HG02588 (cell line): ENCODE measurements around the gene SCGB3A1.

ENCODE experiments used
- ATAC-seq: cut with Tn5 transposase; IDR thresholded peaks from one replicate; pipeline ENCODE4 v1.9.1; 2021; ENCODE audit warnings: mild to moderate bottlenecking, moderate library complexity; ENCODE audit not compliant: unreplicated experiment

The SCGB3A1 gene

DNA sequence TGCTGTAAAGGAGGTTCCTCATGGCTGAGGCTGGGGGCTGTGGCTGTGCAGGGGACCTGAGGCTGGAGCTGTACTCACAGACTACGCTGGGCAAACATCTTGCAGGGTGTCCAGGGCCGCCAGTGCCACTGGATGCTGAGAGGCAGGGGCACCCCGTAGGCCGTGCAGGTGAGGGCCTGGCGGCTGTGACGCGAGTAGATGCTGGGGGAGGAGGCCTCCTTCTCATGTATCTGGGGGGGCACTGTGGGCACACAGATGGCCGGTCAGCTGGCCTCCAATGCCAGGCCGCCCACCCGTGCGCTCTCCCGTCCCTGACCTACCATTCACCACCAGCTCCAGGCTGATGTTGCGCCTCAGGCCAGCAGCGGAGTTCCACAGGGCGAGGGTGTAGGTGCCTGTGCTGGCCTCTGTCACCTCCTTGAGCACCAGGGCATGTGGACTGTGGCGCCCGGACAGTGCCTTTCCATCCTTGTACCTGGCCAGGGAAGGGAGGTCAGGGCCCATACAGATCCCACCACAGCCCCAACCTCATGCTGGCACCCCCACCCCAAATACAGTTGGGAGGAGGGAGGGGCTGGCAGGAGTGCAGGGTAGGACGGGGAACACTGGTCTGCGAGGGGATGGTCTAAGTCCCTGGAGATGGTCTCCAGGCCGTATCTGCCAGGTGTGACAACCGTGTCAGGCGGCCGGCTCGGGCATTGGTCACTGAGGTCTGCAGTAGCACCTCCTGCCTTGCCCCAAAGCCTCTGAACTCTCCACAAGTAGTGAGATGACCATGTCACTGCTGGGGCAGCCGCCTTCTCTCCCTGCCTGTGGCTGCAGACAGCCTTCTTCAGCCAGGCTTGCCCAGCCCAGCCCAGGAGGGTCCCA is 34.7 kb upstream of the SCGB3A1 start:
- ATAC-seq: no peak

DNA sequence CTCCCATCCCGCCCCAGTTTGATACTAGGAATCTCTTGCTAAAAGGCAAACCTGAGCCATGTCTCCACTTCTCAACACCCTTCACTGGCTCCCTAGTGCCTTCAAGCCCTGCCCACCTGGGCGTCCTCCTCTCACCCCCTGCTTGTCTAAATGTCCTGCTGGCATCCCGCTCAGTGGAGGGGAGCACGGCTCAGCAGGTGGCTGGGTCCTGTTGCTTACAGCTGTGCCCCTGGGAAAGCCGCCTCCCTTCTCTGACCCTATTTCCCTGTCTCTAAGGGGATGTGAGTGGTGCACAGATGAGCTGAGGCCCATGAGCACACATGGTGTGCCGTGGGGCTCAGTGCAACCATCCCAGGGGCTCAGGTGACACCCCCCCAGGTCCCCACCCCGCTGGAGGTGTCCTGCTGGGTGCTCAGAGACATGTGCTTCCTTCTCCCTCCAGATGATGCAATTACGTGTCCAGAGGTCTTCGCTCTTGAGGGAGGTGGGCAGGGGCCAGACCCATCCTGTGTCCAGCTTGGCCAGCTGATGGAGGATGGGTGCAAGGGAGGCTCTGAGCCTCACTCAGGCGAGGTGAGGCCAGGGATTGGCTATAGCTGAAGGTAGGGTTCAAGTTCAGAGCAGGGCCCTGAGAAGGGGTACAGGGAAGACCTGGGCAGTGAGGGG is 34.0 kb upstream of the SCGB3A1 start:
- no peak for ATAC-seq

DNA sequence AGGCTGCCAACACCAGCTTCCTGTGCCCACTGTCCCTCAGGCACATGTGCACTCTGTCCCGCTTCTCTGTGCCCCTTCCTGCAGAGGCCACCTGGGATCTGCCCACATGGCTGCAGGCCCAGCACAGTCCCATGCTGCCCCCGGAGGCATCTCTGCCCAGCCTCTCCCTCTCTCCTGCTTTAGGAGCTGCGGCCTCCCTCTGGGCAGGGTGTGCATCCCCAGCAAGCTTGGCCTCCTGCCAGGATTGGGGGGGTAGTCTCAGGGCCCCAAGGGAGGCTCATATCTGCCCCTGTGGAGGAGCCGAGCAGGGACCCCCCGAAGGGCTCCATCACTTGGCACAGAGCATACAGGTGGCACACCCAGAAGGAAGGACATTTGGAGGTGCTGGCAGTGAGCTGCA is 33.3 kb upstream of the SCGB3A1 start:
- no peak for ATAC-seq

DNA sequence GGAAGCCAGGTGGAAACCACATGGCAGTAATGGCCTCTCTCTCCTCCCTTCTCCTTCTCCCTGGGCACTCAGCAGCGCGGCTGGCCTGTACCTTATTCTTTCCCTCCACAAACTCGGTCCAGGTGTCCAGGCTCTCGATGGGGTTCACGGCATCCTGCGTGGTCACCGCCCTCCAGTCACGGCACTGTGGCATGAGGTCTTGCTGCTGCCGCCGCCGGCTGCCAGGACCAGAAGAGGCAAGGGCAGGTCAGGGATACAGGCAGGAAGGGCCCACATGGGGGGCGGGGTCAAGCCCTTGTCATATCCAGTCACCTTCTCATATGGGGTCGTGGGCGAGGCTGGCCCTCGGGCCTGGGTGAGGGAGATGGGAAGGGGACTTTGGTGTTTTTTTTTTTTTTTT is 32.5 kb upstream of the SCGB3A1 start:
- ATAC-seq: no peak

DNA sequence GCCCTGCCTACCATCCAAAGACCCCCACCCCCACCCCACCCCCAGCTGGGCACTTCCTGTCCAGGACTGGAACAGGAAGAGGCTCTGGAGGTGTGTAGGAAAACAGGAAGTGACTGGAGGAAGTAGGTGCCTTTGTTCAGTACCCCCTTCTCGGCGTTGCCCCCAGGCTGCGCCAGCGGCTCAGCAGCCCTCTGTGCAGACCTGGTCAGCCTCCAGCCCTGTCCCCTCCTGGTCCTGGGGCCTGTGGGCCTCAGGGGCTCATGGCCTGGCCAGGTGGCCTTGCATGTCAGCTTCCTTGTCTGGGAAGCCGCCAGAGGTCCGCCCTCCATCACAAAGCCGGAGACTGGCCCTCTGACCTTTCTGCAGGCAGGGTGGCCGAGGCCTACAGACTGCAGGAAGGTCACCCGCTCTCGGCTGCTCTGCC is 32.1 kb upstream of the SCGB3A1 start:
- no peak for ATAC-seq

DNA sequence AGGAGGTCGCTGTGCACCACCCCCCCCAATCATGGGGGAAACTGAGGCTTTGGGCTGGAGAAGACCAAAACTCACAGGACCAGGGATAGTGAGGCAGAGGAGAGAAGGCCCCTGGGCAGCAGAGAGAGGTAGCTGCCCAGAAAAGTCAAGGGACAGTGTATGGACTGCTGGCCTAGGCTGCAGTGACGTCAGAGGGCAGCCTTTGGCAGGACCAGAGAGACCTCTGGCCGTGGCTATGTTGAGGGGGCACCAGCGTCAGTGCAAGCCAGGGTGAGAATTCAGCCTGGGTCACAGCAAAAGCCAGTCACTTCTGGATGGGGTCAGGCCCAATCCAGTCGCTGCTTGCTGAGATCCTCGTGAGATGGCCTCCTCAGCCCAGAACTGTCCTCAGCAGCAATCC is 31.6 kb upstream of the SCGB3A1 start:
- no peak for ATAC-seq

DNA sequence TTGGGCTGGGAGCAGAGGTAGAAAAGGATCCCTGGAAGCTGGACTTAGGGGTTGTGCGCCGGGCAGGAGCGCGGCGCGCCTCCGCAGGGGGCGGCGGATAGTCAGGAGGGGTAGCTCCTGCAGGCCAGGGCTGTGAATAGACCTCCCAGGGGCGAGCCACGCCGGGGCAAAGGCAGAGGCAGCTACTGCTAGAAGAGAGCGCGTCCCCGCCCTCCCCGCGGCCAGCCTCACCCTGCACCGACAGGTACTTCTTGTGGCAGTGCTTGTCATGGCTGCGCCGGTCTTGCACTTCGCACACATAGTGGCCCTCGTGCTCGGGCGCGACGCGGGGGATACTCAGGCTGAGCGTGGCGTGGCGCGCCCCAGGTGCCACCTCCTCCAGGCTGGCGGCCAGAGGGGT is 30.0 kb upstream of the SCGB3A1 start:
- no peak for ATAC-seq

DNA sequence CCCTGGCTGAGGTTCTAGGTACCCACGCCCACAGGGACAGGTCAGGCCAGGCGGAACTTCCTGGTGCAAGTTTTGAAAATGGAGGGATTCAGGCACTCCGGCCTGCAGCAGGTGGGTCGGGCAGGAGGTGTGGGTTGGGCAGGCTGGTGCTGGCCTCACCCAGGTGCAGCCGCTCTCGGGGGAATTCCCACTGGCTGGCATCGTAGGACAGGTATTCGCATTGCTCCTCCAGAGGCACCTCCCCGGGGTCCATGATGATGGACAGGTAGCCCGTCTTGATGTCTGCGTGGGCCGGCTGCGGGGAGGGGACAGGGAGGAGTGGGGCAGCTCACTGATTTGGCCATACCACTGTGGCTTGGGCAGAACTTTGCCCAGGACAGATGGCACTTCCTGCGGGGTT is 28.7 kb upstream of the SCGB3A1 start:
- no peak for ATAC-seq

DNA sequence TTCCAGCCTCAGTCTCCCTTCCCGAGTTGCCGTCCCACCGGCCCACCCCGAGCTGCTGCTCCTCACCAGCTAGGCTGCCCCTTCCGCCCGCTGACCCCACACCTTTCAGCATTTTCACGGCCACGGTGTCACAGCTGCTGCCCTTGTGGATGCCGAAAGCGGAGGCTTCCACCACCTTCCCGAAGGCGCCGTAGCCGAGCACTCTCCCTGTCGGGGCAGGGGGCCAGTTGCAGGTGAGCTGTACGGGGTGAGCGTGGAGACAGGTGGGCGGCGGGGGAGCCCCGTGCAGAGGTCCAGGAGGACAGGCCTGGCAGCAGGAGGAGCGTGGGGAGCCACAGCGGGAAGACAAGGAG is 28.2 kb upstream of the SCGB3A1 start:
- no peak for ATAC-seq

DNA sequence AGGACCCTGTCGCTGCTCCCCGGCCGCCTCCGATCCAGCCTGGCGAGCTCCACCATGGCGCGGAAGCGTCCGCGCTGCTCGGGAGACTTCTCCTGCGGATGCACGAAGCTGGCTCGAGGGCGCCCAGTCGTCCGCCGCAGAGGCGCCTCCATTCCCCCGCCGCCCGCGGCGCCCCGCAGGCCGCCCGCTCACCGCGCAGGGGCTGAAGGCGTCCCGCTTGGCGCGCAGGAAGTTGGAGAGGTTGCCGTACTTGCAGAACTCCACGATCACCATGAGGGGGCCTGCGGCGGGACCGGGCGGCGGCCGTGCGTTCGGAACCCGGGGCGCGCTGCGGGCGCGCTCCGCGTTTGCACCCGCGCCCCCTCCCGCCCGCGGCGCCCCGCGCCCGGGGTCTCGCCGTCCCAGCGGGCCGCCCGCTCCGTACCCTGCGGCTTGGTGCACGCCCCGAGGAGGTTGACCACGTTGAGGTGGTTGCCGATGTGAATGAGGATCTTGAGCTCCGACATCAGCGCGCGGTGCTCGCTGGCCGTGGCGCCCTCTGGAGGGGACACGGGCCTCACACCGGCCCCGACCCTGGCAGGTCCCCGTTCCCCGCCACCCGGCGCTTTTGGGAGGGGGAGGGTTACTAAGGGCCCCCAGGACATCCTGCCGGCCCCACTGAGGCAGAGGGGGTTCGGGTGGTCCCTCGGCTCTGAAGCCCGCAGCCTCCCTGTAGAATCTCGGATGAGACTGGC is 27.7 kb upstream of the SCGB3A1 start:
- ATAC-seq: no peak

DNA sequence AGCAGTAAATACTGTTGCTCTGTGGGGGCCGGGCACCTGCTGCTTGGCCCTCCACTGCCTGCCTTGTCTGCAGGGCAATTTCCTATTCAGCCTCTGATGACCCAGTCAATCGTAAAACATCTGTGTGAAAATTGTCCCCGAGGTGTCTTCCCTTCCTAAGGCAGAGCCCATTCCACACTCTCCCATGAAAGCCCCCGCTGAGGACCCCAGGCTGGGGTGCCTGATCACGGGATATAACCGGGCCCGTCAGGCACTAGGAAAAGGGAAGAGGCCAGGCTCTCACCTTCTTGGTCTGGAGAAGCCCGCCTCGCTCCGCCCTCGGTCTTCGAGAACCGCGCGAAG is 27.2 kb upstream of the SCGB3A1 start:
- no peak for ATAC-seq

DNA sequence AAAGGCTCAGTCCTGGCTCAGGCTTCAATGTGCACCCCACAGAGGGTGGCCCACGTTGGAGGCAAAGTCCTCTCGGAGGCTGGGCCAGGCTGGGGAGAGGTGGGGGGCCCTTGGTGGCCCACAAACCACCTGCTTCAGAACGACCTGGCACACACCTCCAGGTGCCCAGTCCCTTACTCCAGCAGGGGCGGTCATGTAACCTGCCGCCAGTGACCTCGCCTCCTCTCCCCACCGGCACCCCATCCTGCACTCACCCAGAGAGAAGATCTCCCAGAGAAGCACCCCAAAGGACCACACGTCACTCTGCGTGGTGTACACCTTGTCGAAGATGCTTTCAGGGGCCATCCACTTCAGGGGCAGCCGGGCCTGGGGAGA is 22.5 kb upstream of the SCGB3A1 start:
- ATAC-seq: no peak

DNA sequence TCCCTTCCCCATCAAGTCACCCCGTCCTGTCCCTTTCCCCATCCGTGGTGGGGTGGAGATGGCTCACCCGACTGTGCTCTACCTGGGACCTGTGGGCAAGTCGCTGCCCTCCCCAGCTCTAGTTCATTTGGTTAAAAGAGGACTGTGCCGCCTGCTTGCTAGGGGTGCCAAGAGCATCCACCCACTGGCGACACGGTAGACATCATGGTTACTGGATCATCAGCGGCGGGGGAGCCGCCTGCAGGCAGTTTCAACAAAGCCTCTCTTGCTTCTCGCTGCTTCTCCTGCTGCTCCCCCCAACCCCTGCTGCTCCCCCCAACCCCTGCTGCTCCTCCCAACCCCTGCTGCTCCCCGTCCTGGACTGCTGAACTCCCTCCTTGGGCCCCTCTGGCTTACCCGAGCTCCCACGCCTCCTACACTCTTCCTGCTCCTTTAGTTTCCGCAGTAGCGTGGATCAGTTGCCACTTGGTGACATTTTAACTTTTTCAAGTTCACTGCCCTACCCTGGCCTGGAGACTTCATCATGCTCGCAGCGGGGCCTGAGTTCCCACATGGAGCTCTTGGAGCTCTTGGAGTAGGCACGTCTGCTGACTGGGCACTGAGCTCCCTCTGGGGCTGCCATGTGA is 22.0 kb upstream of the SCGB3A1 start:
- no peak for ATAC-seq

DNA sequence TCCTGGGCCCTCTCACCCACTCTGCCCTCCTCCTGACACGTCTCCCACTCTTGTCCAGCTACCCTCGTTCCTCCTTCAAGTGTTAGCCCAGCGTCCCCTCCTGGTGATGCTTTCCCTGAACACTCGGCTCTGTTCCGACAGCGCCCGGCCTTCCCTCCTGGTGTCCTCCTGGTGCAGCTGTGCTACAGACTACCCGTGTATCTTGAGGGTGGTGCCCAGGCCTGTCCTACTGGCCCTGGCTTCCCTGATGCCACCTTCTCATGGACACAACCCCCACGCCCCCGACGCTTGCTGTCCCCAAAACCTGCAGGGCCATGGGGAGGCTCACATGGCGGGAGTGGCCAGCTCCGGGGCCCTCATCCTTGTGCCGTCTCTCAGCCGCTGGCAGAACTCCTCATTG is 21.4 kb upstream of the SCGB3A1 start:
- ATAC-seq: no peak

DNA sequence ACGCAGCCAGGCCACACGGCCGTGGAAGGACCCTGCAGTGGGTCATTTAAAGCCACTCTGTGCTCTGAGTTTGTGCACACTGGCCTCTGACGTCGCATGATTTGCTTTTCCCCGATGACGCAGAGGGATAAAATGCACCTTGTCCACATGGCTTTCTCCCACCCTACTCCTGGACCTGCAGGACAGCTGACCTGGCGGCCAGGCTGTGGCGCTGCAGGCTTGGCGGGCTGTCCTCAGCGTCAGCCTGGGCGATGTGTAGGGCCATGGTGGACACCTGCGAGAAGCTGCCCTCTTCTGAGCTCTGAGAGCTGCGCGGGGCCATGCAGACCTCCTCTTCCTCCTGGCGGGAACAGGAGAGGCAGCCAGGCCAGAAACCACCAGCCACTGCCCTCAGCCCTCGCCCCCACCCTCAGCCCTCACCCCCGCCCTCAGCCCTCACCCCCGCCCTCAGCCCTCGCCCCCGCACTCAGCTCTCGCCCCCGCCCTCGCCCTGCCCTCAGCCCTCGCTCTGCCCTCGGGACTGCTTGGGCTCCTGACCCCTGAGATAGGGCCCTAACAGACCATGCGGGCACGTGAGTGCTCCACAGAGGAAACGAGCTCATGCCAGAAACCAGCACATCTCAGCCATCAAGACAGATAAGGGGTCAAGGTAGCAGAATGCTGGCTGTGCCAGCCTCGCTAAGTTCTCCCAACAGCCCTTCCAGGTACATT is 20.0 kb upstream of the SCGB3A1 start:
- no peak for ATAC-seq

DNA sequence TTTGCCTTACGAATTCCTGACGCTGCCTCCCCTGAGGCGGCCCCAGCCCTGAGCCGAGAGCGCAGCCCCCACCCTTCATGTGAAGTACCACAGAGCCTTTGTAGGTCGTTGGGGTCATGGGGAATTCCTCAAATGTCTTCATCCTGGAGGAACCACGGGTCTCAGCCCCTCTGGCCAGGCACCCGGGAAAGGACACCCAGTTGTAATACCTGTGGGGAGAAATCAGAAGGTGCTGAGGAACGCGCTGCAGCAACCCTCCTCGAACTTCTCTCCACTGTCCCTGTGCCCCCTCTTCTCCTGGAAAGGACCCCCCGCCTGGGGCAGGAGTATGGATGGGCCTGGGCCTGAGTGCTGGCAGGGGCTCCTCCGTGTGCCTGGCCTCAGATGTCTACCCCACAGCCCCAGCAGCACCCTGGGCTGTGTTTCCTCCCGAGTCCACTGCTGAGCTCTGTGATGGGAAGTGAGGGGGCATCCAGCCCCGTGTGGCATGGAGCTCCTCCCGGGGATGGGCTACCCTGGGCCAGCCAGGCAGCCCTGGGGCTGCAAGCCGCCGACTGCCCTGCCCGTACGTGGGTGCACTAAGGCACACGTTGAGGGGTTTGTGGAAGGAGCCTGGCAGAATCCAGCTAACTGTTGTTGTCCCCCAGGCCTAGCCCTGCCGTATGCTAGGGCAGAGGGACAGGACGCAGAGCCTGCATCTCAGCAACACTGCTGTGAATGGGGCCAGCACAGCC is 18.7 kb upstream of the SCGB3A1 start:
- no peak for ATAC-seq

DNA sequence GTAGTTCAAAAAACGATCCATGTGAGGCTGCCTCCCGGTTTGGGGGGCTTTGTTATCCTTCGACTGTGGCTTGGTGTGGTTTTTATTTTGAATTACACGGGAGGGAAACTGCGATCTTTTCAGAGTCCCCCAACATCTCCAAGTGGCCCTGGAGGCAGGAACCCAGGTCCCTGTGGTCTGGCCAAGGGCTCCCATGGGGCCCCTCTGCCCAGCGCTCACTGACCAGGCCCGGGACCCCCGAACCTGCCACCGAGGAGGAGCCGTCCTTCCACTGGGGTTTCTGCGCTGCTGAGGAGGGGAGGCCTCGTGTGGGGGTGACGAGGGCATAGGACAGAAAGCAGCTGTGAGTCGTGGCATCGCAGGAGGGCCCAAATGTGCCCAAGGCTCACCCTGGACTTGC is 18.1 kb upstream of the SCGB3A1 start:
- no peak for ATAC-seq

DNA sequence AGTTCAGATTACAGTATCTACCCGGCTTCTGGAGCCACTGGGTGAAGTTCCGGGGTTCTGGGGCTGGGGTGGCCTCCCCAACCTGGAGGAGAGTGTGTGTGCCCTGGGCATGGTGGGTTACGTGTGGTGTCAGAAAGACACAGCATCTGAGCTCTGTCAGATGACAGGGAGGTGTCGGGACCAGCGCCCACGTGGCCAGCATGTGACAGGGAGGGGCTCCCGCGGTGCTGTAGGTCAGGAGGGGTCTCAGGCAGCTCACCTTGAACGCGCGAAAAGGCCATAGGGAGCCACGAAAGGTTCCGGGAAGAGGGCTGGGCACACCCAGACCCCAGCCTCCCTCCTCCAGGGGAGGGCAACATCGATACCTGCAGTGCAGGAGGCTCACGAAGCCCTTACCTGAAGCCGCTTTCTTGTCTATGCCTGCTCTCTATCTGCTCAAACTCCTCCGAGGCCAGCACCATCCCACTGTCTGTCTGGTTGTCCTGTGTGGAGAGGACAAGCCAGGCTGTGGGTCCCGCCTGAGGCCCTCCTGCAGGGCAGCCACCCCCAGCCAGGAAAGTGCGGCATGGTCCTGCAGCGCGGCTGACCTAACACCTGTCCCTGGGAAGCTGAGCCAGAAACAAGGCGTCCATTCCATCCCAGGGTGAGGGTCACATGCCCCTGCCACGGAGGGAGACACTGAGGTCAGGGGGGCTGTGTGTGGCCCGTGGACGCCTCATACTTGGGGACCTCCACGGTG is 17.4 kb upstream of the SCGB3A1 start:
- no peak for ATAC-seq

DNA sequence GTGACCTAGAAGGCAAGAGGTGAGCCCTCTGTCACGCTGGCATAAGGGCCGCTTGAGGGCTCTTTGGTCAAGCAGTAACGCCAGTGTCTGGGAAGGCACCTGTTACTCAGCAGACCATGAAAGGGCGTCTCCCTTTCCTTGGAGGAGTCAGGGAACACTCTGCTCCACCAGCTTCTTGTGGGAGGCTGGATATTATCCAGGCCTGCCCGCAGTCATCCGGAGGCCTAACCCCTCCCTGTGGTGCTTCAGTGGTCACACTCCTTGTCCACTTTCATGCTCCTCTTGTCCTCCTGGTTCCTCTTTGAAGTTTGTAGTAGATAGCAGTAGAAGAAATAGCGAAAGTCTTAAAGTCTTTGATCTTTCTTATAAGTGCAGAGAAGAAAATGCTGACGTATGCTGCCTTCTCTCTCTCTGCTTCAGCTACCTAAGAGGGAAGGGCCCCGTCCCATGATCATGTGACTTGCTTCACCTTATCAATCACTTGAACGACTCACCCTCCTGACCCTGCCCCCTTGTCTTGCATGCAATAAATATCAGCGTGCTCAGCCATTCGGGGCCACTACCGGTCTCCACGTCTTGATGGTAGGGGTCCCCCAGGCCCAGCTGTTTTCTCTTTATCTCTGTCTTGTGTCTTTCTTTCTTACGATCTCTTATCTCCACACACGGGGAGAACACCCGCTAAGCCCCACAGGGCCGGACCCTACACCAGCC is 16.7 kb upstream of the SCGB3A1 start:
- no peak for ATAC-seq
